ENCODE results near the gene MTF2.
"Not testable (repeated sequence)": the region's sequence is repeated elsewhere in the genome, so short reads cannot be mapped to it uniquely, and the experiment has no call there.

Gene MTF2

GRCh38 chr1:93078986-93079654 lies at the start of gene MTF2:
Gene MTF2 (plus strand): TSS chr1:93079283. CDS start chr1:93079527, 244 bp downstream.
- DNase-seq, result peak; percentile 83 to 91 (median 88)

GRCh38 chr1:93029317-93029716 lies 49.8 kb upstream of the MTF2 start:
- DNase-seq, result peak; percentile 14 to 87 (median 60)

DNA sequence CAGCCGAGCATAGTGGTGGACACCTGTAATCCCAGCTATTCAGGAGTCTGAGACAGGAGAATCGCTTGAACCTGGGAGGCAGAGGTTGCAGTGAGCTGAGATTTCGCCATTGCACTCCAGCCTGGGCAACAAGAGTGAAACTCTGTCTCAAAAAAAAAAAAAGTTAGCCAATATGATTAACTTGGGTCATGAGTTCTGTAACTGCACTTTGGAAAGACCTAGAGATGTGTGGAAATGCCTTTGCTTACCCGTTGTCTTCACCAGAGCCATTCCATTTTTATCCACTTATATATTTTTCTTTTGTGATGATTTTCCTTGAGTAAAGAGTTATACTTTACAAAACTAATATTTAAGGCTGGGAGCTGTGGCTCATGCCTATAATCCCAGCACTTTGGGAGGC lies 48.9 kb upstream of the MTF2 start:
- DNase-seq, result not testable (repeated sequence)

GRCh38 chr1:93031711-93032110 lies 47.4 kb upstream of the MTF2 start:
- DNase-seq, result no peak

DNA sequence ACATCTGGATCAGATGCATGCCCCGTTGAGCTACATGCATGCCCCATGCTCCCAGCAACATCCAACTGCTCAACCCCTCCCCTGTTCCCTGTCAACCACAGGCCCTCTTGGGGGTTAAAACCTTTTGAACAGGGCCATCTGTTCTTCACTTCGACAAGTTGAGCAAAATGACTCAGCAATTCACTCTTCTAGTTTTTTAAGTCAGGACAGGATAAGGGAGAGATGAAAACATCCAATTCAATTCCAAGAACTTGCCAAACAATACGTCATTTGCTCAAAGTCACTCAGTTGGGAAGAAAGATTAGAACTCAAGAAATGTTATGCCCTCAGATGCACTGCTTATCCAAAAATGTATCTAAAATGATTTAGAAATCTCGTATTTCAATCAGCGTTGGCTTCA lies 46.1 kb upstream of the MTF2 start:
- no peak for DNase-seq

DNA sequence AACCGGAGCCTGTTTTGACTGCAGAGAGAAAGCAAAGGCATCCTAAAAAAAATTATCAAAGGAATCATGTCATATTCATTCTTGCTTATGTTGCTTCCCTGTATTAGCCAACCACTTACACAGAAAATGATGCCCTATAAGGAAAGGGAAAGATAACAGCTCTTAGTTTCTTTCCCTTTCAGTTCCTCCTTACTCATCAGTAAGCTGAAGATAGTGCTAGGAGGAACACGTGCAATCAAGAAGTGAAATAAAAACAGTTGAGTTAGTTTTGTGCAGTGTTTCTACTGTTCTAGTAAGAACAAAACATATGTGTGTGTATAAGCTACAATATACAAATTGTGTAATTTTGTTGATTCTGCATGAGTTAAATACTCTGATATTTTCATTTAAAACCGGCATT lies 45.3 kb upstream of the MTF2 start:
- DNase-seq, result no peak

DNA sequence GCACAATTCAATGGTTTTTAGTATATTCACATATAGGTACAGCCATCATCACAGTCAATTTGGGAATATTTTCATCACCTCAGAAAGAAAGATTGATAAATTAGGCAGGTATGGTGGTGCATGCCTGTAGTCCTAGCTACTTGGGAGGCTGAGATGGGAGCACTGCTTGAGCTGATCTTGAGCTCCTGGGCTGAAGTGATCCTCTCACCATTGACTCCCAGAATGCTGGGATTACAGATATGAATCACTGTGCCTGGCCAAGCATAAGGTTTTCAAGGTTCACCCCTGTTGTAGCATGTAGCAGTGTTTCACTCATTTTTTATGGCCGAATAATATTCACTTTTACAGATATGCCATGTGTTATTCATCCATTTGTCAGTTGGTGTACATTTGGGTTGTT lies 44.7 kb upstream of the MTF2 start:
- no peak for DNase-seq

DNA sequence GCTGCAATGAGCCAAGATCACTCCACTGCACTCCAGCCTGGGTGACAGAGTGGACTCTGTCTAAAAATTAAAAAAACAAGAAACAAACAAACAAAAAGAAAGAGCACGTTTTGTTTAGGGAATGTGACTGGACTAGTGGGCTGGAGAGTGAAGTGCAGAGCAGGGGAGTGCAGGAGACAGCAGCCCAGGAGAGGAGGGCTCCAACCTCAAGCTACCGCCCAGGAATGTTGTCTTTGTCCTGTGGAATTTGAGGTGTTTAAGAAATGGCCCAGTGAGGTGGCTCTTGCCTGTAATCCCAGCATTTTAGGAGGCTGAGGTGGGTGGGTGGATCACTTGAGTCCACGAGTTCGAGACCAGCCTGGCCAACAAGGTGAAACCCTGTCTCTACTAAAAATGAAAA lies 42.4 kb upstream of the MTF2 start:
- no peak for DNase-seq

DNA sequence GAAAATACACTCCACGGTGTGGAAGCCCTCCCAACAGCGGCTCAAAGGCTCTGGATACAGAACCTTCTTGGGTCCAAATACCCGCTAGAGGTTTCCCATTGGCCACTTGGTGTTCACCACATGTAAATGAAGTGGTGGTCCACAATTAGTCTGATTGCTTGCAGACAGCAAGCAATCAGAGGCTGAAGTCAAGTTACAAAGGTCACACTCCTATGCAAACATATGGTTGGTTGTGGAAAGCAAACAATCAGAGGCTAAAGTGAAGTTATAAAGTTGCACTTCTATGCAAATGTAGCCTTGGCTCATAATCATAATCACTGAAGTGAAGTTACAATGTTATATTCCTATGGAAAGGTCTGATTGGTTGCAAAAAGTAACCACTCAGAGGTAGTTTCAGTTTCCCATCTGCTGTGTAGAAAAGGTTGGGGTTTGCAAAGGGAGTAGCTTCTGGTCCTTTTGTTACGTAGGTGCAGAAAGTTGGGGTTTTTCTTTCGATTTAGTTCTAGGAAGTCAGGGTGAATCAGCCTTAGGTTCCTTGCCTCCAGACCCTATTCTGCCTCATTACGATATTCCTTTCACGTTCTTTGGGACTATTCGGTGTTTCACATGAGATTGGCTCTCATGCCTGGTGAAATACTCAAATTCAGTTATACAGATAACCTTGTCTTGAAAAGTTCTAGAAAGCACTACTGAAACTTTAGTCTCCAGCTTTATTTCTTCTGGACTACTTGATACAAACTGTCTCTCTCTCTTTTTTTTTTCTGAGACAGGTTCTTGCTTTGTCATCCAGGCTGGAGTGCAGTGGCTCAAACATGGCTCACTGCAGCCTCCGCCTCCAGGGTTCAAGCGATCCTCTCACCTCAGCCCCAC lies 36.7 kb upstream of the MTF2 start:
- DNase-seq, result peak in 3 of 6 experiments; percentile 77 to 80 (median 78)

DNA sequence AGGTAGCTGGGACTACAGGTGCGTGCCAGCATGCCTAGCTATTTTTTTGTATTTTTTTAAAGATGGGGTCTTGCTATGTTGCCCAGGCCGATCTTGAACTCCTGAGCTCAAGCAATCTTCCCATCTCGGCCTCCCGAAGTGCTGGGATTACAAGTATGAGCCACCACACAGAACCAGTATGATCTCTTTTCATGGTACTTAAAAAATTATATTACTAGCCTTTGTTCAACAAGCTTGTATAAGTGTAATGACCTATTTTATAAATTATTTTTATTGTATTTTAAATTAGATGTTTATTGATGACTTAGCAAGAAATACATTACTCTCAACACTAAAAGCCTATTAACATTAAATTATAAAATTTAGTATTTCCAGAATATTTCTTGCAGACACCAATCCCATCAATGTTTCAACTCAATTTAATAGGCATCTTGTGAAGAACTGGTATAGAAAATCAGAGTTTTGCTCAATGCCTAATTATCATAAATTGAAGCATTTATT lies 36.0 kb upstream of the MTF2 start:
- DNase-seq, result no peak

DNA sequence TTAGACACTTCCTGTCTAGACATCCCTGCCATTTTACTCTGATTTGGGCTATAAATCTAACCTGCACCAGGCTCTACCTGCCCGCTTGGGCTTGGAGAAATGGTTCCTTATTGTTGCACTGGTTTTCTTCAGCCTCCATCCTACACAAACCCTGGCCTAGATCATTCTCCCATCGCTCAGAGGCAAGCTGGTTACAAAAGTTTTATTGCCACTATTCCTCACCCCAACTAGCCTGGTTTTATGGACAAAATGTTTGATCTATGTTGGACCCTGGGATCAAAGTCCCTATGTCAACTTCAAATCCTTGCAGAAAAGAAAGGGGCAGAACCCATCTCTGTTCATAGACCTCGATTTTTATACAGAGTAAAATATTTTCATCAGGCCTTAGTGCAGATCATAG lies 31.5 kb upstream of the MTF2 start:
- no peak for DNase-seq

DNA sequence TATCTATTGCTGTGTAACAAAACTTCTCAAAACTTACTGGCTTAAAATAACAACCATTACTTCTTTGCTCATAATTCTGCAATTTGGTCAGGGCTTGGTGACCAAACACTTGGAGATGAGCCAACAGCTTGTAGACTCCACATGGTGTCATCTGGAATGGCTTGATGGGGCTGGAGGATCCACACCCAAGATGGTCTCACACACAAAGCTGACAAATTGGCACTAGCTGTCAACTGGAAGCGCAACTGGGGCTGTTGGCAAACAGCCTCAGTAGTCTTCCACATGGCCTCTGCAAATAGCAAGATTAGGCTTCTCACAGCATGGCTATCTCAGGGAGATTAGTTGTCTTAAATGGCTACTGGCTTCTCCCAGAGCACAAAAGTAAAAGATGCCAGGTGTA lies 27.1 kb upstream of the MTF2 start:
- DNase-seq, result no peak

DNA sequence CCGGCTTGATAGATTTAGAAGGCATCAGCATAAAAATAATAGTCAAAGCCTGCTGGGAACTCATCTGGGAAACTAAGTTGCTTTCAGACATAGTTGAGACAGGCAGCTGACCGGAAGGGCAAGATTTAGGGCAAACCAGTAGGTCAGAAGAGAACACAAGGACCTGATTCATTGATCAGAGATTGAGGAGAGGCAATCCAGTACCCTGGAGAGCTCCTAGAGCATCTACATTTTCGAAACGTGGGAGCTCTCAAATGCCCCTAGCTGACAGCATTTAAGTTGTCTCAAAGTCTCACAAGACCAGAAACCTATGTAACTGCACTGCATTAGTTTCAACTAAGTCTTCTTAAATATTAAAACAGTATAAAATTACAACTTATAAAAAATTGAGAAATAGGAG lies 22.9 kb upstream of the MTF2 start:
- DNase-seq, result peak in 2 of 6 experiments; percentile 3 to 21

DNA sequence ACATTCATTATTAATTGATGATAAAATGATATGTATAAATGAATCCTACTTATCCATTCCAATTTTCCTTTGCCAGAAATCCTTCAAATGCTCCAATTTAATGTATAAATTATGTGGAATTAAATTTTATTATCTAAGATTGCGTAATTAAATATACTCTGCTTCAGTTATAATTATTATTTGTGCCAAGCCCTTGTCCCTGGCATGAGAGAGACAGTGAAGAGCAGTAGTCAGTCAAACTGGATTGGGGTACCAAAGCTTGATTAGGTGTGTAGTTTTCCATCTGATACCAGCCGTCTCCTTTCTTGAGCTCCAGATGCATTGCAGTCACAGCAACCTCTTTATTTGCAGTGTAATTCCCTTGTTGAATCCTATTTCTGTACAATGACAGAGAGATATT lies 22.4 kb upstream of the MTF2 start:
- DNase-seq, result no peak

DNA sequence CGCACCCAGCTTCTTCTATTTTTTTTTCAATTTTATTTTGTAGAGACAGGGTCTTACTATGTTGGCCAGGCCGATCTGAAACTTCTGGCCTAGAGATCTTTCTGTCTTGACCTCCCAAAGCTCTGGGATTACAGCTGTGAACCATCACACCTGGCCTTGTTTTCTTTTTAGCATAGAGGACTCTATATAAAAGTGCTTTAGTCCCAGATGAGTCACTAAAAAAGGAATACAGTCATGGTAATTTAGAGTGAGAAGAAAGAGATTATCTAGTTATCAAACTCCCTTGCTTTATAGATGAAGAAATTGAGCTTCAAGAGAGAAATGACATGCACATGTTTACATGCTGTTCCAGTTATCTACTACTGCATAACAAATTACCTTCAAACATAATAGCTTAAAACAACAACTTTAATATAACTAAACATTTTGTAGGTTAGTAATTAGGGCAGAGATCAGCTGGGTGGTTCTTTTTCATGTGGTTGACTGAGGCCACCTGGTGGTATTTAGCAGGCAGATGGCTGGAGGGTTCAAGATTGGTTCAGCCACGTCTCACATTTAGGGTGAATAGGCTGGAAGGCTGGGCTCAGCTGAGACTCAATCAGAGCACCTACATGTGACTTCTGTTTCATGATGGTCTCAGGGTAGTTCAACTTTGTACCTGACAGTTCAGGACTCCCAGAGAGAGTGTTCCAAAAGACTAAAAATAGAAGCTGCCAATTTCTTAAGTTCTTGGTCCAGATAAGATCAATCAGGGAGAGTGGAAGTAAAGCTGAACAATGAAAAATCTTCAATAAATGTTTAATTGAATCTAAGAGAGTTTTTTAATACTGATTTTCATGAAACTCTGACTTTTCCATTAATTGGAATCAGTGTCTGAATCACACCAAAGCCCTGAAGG lies 16.9 kb upstream of the MTF2 start:
- DNase-seq, result peak in 4 of 6 experiments; percentile 20 to 39 (median 34)

GRCh38 chr1:93076268-93076667 lies 2.8 kb upstream of the MTF2 start:
- DNase-seq, result no peak

GRCh38 chr1:93078203-93078602 lies 880 bp upstream of the MTF2 start:
- peak in 1 of 6 experiments; percentile 22 for DNase-seq

DNA sequence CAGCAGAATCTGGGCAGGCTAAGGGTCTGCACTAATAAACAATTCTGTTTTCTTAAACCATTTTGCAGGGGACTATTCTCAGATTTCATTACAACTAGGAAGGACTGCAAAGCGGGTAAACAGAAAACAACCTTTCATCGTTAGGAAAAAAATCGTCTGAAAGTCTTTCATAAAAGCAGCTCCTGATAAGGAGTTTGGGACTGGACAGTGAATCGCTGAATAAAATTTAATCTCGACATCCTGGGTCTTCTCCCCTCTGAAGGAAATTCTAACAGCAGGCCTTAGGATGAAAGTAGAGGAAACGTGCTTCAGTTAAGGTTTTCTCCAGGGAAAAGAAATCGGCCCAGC lies 471 bp upstream of the MTF2 start:
- DNase-seq, result peak in 1 of 6 experiments; percentile 30

- peak in 3 of 6 experiments; percentile 8 to 36 (median 31) for DNase-seq
Measured at GRCh38 chr1:93079685-93080141, 630 bp downstream of the MTF2 start.

GRCh38 chr1:93080179-93080823 lies 1.2 kb downstream of the MTF2 start:
- DNase-seq, result peak in 3 of 6 experiments; percentile 30 to 53 (median 43)

DNA sequence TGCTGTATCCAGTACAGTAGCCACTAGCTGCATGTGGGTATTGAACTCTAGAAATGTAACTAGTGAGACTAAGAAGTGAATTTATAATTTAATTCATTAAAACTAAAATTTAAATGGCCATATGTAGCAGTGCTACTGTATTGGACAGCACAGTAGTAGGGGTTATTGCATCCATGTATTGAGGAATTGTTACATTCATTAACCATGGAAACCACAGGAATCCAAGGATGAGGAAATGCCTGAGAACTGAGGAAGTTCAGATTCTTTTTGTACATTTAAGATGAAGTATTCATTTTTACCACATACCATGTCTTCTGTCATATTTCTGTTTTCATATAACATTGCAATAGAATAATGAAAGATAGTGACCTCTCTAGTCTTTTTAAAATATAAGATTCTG lies 2.6 kb downstream of the MTF2 start:
- DNase-seq, result no peak

DNA sequence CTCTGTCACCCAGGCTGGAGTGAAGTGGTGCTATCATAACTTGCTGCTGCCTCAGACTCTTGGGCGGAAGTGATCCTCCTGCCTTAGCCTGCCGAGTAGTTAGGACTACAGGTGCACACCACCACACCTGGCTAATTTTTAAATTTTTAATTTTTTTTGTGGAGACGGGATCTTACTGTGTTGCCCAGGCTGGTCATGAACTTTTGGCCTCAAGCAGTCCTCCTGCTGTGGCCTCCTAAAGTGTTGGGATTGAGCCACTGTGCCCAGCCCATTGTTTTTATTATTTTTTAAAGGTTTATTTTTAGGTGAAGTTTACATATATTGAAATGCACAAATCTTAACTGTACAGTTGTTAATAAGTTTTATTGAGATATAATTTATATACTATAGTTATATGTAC lies 3.2 kb downstream of the MTF2 start:
- DNase-seq, result no peak

Data from stimulated activated naive CD4-positive, alpha-beta T cell (primary cell).